HG02678 (cell line): Measurements from ENCODE around the gene MICAL1.
A peak's percentile ranks its signal among the peaks of the same experiment; 100 is the strongest.

ENCODE experiments used
- ATAC-seq: cut with Tn5 transposase; IDR thresholded peaks from one replicate; pipeline ENCODE4 v1.9.1; 2021; ENCODE audit warnings: mild to moderate bottlenecking, moderate library complexity; ENCODE audit not compliant: unreplicated experiment

The MICAL1 gene

DNA sequence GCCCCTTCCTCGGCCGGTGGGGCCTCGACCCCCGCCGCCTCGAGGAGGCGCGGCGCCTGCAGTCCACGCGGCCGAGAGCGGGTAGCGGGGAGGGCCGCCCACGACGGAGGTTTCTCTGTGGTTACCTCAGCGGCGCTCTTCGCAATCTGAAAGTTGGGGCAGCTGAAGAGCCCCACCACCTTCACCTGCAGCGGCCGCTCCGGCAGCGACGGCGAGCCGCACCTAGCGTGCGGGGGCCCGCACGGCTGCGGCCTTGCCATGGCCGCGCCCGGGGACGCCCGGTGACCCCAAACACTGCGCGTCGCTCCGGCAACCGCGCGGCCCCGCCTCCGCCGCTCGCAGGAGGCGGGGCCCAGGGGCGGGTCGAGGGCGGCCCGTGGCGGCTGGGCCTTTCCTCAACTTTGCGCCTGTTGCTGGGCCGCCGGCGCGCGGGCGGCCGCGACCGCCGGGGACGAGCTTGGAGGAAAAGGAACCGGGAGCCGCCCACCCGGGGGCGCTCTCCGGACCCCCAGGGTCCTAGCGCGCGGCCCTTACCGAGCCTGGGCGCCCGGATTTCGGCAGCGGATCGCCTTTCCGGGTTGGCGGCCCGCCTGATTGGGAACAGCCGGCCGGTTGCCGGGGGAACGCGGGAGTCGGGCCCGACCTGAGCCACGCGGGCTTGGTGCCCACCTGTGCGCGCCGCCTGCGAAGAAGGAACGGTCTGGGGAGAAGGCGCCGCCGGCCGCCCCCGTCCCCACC lies 15.1 kb downstream of the MICAL1 start, which contains the start of the genes PPIL6 and SMPD2:
TSS of gene PPIL6 (minus strand) at position 298 of the 738 bp plus-strand sequence. CDS start at position 260, 38 bp downstream.
TSS of gene SMPD2 (plus strand) at position 394 of the 738 bp plus-strand sequence. CDS start 398 bp downstream, outside the sequence.
- ATAC-seq, result peak; percentile 94

DNA sequence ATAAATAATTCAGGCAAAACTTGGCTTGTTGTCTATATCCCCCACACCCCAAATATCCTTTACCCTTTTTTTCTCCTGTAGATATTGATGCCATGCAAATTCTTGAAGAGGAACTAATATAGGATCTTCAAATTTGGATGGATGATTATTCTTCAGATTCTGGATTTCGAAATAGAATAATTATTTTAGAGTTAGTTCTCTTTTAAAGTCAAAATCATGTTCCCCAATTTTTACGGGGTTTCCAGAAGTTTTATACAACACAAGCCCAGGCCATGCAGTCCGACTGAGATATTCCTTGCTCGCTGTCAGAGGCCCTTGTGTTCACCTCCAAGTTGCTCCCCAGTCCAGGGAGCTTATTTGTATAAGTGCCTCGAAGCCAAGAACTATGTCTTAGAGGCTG lies 19.5 kb downstream of the MICAL1 start:
- ATAC-seq, result no peak

DNA sequence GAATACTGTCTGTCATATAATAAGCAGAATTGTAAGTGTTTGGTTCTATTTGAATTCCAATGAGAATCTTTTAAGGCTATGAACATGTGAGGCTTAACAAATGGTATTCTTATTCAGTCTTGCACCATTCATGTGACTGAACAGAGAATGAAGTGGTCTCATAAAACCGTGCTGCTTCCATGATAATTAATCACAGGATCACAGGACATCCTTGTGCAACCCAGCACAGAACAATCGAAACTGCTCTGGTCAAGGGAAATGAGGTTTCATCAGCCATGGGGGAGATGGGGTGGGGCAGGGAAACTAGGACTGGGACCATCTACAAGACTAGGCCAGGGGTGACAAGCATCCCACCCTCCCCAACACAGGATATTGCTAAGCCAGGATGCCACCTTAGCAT lies 21.1 kb downstream of the MICAL1 start:
- ATAC-seq, result no peak

DNA sequence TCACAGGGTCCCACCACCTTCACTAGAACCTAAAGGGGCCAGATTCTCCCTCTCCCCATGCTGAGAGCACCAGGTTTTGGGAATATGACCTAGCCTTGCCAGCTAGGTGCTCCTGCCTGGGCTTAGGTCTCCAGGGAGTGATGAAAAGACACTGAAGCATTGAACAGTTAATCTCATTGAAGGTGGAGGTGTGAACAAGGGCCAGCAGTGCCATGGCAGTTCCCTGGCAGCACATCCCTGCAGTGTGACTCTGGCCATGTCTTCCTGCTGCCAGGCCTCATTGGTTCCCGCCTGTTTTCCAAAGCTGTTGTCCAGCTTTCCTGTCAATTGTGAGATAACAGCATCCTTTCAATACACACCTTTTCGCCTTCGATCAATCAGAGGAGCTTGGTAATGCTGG lies 26.1 kb downstream of the MICAL1 start:
- no peak for ATAC-seq

DNA sequence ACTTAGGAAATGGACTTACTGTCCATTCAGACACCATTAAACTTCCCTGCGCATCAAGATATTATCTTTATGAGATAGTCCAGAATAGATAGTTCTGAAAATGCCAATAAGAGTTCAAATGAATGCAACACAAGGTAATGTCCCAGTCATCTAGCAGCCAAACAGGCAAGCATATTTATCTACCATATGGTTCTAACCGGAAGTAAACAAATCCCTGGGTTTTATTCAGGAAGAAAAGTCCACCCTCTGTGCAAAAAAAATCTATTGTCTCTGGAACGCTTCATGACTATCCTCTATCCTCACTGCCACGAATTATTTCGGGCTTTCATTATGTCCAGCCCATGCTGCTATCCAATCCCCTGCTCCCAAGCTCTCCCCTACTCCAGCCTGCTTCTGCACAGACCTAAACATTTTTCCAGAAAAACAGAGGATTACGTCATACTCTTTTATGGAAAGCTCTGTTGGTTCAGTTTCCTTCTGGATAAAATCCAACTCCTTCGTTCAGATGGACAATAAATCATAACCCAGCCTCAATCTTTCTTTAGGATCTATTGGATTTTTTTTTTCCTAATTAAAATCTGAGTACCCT lies 26.6 kb downstream of the MICAL1 start:
- no peak for ATAC-seq

DNA sequence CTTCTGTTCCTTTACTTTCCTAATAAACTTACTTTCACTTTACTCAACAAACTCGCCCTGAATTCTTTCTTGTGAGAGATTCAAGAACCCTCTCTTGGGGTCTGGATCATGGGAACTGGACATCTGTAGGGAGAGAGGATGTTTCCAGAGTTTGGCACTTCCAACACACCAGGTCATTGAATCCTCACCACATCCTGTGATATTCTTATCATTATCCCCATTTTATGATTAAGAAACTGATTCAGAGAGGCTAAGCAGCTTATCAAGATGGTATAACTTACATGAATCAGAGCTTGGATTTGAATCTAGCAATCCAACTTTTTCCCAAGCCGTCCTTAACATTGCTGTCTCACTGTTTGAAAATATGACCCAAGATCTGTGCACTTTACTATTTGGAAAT lies 30.6 kb downstream of the MICAL1 start:
- ATAC-seq, result no peak

DNA sequence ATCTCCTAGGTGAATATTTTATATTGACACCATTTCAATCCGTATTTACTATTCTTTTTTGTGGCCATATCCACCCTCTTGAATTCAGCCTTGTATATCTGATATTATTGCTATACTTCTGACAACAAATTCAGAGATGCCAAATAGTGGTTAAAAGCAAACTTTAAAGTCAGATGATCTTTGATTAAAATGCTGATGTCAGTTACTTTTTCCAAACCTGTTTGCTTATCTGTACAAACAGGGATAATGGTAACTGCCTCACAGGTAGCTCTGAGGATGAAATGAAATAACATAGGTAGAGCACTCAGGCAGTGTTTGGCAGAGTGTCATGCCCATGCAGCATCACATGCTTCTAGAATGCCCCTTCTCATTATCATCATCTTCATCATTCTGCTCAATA lies 34.4 kb downstream of the MICAL1 start:
- no peak for ATAC-seq

DNA sequence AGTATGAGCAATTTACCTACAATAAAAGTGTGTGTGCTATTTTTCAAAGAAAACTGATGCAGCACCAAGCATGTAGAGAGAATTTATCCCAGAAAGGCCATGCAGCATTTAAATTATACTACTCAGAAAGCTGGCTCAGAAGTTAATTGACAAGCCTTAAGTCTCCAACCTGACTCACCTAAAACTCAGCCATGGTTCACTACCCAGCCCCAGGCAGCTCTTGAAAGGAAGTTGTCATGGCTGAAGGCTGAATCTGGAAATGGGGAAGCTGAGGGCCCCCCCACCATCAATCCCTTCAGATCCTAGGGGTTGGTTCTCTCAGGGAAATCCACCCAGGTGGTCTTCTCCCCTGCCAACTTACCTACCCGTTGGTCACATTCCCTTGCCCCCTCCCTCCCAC lies 34.8 kb downstream of the MICAL1 start:
- no peak for ATAC-seq

DNA sequence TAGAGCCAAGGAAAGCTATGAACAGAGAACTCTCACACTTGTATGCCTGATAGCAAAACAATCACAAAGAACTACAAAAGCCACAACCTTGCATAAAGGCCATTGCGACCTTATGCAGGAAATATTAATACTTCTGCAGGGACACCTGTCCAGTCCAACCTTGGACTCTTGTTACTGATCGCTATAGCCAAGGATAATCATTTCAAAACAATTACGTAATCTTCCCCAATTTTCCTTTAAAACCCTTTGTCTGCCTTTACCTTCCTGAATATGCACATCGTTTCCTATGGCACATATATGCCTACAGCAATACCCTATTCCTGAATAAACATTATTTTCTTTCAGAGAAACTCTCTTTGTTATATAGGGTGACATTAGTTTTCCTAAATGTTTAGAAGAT lies 37.9 kb downstream of the MICAL1 start:
- no peak for ATAC-seq

DNA sequence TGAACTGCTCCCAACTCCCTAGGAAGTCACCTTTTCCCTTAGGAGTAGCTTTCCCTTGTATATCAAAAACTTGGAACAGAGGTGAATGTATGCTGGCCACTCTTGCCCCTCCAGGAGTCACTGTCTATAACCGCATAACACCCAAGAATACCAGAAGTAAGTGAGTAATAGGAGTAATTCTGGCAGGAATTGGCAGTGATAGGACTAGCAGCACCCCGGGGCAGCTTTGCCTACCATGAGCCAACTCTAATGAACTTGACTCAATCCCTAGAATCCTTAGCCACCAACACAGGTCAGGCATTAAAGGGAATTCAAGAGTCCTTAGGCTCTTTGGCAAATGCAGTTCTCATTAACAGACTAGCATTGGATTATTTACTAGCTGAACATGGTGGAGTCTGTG lies 44.5 kb downstream of the MICAL1 start:
- no peak for ATAC-seq

DNA sequence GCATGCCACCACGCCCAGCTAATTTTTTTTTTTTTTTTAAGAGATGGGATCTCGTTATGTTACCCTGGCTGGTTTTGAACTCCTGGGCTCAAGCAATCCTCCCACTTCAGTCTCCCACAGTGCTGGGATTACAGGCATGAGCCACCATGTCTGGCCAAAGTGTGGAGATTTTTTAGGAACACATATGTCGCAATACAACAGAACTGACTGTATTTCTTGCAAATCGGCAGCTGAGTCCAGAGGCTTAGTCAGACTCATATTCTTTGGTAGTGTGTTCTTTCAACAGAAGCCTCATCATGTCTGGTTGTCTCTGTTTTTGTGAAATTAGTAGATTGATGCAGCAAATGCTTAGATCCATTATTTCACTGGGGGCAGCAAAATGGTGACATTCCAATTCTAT lies 49.4 kb downstream of the MICAL1 start:
- ATAC-seq, result no peak

DNA sequence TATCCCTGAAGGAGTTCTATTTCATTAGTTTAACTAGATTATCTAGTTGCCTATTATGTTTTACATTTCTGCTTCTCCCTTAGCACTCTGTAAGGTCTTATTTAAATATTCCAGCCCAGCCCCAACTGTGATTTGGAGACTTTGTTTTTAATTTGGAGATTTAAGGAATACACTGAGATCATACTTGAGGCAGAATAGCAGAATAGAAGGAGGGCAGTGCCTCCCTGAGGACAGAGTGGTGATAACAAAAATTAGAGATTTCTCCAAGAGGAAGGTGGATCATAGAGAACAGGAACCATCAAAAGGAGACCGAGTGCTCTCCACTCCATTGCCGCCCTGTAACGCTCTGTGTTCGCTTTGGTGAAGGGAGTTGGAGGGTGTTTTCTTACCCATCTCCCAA lies 58.6 kb downstream of the MICAL1 start:
- no peak for ATAC-seq

DNA sequence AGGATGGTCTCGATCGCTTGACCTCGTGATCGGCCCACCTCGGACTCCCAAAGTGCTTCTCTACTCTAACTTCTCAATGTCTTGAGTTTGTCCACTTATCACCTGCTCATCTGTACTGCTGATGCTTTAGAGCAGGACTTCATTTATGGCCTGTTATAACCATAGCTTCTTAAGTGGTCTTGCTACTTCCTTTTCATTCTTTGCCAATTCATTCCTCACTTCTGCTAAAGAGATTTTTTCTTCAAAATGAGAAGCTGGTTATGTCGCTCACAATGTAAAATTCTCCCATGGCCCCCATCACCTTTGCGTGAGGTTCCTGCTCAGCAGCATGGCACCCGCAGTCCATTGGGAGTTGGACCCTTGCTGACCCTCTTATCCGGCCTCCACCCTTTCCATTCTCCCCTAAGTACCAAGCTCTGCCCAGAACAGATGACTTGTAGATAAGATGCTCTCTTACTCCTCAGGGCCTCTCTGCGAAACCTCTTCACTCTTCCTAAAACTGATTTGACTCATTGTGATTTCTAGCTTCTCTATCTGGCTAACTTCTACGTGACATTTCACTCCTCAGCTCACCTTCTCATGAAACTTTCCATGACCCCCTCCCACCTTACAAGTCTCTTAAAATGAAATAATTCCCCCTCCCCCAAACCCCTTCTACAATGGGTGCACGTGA lies 59.4 kb downstream of the MICAL1 start:
- ATAC-seq, result no peak
